ENCODE measurements around the gene SLIT3.

DNA sequence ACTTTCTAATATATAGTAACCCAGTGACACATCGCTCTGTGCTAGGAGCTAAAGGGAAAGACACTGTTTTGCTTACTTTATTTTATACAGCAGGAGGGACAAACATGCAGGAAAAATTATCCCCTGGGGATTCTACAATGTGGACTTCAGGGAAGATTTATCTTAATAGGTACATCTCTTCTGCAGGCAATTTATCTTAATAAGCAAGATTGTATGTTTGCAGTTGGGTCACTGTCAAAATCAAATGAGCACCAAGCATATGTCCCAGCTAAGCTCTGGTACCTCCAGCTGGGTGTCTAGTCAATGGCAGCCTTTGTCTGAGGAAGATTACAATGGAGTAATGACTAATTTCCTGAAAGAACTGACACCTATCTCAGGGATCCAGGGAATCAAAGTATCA, 411.9 kb downstream of the SLIT3 start:
- TF ChIP-seq, protein P1, sequence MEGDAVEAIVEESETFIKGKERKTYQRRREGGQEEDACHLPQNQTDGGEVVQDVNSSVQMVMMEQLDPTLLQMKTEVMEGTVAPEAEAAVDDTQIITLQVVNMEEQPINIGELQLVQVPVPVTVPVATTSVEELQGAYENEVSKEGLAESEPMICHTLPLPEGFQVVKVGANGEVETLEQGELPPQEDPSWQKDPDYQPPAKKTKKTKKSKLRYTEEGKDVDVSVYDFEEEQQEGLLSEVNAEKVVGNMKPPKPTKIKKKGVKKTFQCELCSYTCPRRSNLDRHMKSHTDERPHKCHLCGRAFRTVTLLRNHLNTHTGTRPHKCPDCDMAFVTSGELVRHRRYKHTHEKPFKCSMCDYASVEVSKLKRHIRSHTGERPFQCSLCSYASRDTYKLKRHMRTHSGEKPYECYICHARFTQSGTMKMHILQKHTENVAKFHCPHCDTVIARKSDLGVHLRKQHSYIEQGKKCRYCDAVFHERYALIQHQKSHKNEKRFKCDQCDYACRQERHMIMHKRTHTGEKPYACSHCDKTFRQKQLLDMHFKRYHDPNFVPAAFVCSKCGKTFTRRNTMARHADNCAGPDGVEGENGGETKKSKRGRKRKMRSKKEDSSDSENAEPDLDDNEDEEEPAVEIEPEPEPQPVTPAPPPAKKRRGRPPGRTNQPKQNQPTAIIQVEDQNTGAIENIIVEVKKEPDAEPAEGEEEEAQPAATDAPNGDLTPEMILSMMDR (IDR thresholded peaks at IDR 0.05) = no peak
- TF ChIP-seq POLR2A (IDR thresholded peaks at IDR 0.05) = no peak
